Stomach (tissue), 9 donors: ENCODE results near the gene KRTAP5-9. TPM values are rescaled to one million over a fixed set of nuclear protein-coding genes. Genes with fewer than 3 reads are reported as not detected.

ENCODE experiments used
- DNase-seq, 2 donors: peaks; one replicate each; pipeline versions ENCODE4 v3.0.0 to v3.0.0-alpha.2; 2013 to 2019
- H3K27ac ChIP-seq, 5 donors: fragments of 200-600 bp in 4 of 5; sonication (generic) in 4 of 5; one replicate each; pipeline ENCODE4 v1.5.1; 2013 to 2019; ENCODE audit warnings: mild to moderate bottlenecking in 1 of 5, moderate library complexity in 1 of 5
- H3K27me3 ChIP-seq, 3 donors: fragments of 200-600 bp; sonication (generic); one replicate each; pipeline ENCODE4 v1.5.1; 2017 to 2019; ENCODE audit warnings: mixed run types in 1 of 3
- H3K36me3 ChIP-seq, 4 donors: fragments of 200-600 bp; sonication (generic); 1 replicate in 3 of 4; 2 replicates in 1 of 4; pipeline ENCODE4 v1.5.1; 2016 to 2019
- H3K4me1 ChIP-seq, 4 donors: fragments of 200-600 bp; sonication (generic); one replicate each; pipeline ENCODE4 v1.5.1; 2016 to 2019
- H3K4me3 ChIP-seq, 4 donors: fragments of 200-600 bp; sonication (generic) in 3 of 4; one replicate each; pipeline ENCODE4 v1.5.1; 2016 to 2019; ENCODE audit warnings: mild to moderate bottlenecking in 1 of 4
- H3K9me3 ChIP-seq, 4 donors: fragments of 200-600 bp; sonication (generic); one replicate each; pipeline ENCODE4 v1.5.1; 2016 to 2019
- CTCF ChIP-seq, 7 experiments: fragments of 450-650 bp in 4 of 7; fragments of 200-600 bp in 3 of 7; sonication (generic) in 3 of 7; IDR thresholded peaks; one replicate each; pipeline ENCODE4 v1.5.1; 2016 to 2019; ENCODE audit warnings: antibody characterized with exemption in 7 of 7, control low read depth in 2 of 7, mild to moderate bottlenecking in 1 of 7
- EP300 ChIP-seq: sonication (generic); formaldehyde crosslinking; IDR thresholded peaks from one replicate; pipeline ENCODE4 v1.6.1; 2017; ENCODE audit warnings: antibody characterized with exemption
- POLR2A ChIP-seq, 4 donors: fragments of 450-650 bp; IDR thresholded peaks; one replicate each; pipeline ENCODE4 v1.6.1; 2016; ENCODE audit warnings: antibody characterized with exemption in 4 of 4, control low read depth in 2 of 4, mild to moderate bottlenecking in 1 of 4, moderate library complexity in 1 of 4
- POLR2AphosphoS5 ChIP-seq, 3 donors: sonication (generic); formaldehyde crosslinking; IDR thresholded peaks; one replicate each; pipeline ENCODE4 v1.6.1; 2016; ENCODE audit warnings: antibody characterized with exemption in 3 of 3
- WGBS, 5 donors: extraction: QIAGEN DNeasy Blood & Tissue Kit in 3 of 5; methylation state at CpG; one replicate each; pipeline versions ENCODE4 v1.1.5 to v1.1.7; 2013 to 2018; 5-methylcytosine and 5-hydroxymethylcytosine counted together
- intact Hi-C: fragments of 100-400 bp; cut with DNase I; formaldehyde crosslinking; loops from one replicate; pipeline ENCODE4 v1.15.1; 2023; ENCODE audit warnings: low total_unique reads
- polyA plus RNA-seq, 3 donors: library from polyadenylated mRNA; stranded (reverse); fragments of 200-250 nt; gene quantifications; one replicate each; pipeline ENCODE4 v1.2.3, GENCODE V29; 2013
- total RNA-seq, 5 donors: library from RNA; depleted of rRNA; stranded (reverse); fragments of >200 nt; gene quantifications; one replicate each; pipeline versions ENCODE4 v1.1.0 to v1.2.3, GENCODE V29; 2014 to 2016
- donor health status: healthy with polysubstance abuse.
- donor health status: Bipolar disorder and iron deficiency.
- donor health status: healthy.

KRTAP5-9 gene
- total and polyA plus RNA-seq, 8 donors = 0.55 TPM; not detected in 7

DNA sequence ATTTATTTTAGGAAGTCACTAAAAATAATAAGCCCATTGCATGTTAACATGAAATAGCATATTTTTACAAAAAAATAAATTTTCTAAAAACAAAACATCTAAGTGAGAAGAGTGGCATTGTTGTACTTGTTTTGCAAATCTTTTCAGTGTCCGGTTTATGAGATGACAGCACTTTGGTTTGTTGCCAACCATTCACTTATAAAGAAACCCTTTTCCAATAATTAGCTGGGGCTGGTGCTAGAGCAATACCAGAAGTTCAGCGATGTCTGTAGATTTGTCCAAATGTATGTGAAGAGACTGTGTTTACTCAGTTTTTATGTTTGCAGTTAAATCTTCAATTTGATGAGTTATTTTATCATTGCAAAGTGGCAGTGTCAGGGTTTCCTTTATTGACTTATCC is 43.2 kb upstream of the KRTAP5-9 start:
- peak in 1 of 2 donors; percentile 28 for DNase-seq
- no peak overlapping the region for H3K4me3 ChIP-seq
- H3K4me1 ChIP-seq = peaks cover 0 to 4% (median 0%) of the 10 kb centered on the region in 4 donors
- H3K27me3 ChIP-seq = no peaks in the 10 kb centered on the region
- TF ChIP-seq POLR2A (IDR thresholded peaks at IDR 0.05) (no peak), POLR2AphosphoS5 (IDR thresholded peaks at IDR 0.05) (no peak), CTCF (IDR thresholded peaks at IDR 0.05) (no peak), EP300 (no peak)
- H3K36me3 ChIP-seq = peaks cover 10 to 72% (median 63%) of the 10 kb centered on the region in 4 donors
- WGBS, 5 donors = 69 to 79% (median 75%) methylated on average over 2 of the region's 2 CpGs
- H3K27ac ChIP-seq = no peak overlapping the region
- intact Hi-C loops = no loop called here
- peaks cover 4 to 29% (median 6%) of the 10 kb centered on the region in 4 donors for H3K9me3 ChIP-seq

GRCh38 chr11:71505781-71506180 is 42.4 kb upstream of the KRTAP5-9 start:
- 87 to 95% (median 90%) methylated on average over 9 of the region's 9 CpGs for WGBS, 5 donors
- Histone ChIP-seq H3K27me3 (no peaks in the 10 kb centered on the region), H3K4me3 (no peak overlapping the region), H3K4me1 (no peaks in the 10 kb centered on the region), H3K27ac (no peak overlapping the region), H3K36me3 (peaks cover 7 to 64% (median 55%) of the 10 kb centered on the region in 4 donors), H3K9me3 (peaks cover 4 to 37% (median 12%) of the 10 kb centered on the region in 4 donors)
- no peak for DNase-seq
- TF ChIP-seq POLR2A (IDR thresholded peaks at IDR 0.05) (no peak), CTCF (IDR thresholded peaks at IDR 0.05) (no peak), POLR2AphosphoS5 (IDR thresholded peaks at IDR 0.05) (no peak), EP300 (no peak)
- intact Hi-C loops = no loop called here

GRCh38 chr11:71507102-71507501 is 41.1 kb upstream of the KRTAP5-9 start:
- peaks cover 4 to 49% (median 18%) of the 10 kb centered on the region in 4 donors for H3K9me3 ChIP-seq
- no peaks in the 10 kb centered on the region for H3K4me1 ChIP-seq
- no peak for TF ChIP-seq EP300
- no peak for TF ChIP-seq POLR2A (IDR thresholded peaks at IDR 0.05)
- H3K36me3 ChIP-seq = peaks cover 0 to 51% (median 42%) of the 10 kb centered on the region in 4 donors
- no peak overlapping the region for H3K4me3 ChIP-seq
- DNase-seq = no peak
- 91 to 96% (median 95%) methylated on average over 5 of the region's 5 CpGs for WGBS, 5 donors
- intact Hi-C loops = no loop called here
- H3K27me3 ChIP-seq = no peaks in the 10 kb centered on the region
- no peak overlapping the region for H3K27ac ChIP-seq

DNA sequence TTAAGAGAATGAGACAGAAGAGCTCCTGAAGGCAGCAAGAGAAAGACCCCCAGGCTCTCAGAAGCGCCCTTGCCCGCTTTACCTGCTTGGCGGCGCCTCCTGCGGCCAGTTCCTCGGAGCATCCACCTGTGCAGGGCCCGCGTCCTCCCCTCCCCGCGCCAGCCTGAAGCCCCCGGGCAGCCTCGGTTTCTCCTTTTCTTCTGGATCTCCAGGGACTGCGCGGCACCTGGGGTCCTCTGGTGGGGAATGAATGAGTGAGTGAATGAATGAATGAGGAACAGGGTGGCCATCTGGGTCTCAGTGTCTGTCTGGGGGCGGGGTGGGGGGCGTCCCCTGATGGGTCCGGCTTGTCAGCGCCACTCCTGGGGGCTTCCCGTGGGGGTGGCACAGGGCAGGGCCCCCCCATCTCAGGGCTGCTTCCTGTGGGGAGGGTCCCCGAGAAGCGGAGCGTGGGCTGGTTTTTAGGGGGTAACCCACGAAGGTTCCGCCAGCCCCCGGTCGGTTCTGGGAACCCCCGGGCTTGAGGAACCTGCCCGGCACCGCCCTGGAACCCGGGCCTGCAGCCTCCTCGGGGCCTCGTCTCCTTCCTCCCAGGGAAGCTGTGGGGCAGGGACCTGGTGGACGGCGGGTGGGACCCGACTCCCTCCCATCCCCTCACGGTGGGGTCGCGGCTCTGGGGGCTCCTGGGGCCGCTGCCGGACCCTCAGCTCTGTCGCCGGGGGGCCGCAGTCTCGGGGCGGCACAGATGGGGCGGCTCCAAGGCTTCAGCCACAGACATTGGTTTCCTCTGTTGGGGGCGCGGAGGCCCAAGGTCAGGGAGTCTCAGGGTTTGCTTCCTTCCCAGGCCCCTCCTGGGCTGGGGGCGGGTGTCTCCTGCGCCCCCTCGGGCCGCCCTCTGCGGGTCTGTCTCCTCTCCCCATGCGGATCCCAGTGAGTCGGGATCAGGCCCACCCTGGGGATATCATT is 29.4 kb upstream of the KRTAP5-9 start:
- peak in 1 of 2 donors; percentile 20 for DNase-seq
- no peaks in the 10 kb centered on the region for H3K9me3 ChIP-seq
- H3K4me1 ChIP-seq = no peaks in the 10 kb centered on the region
- intact Hi-C loops = no loop called here
- no peak overlapping the region for H3K4me3 ChIP-seq
- H3K27ac ChIP-seq = no peak overlapping the region
- TF ChIP-seq POLR2A (IDR thresholded peaks at IDR 0.05) = no peak
- TF ChIP-seq EP300 = no peak
- TF ChIP-seq CTCF (IDR thresholded peaks at IDR 0.05) = no peak
- no peaks in the 10 kb centered on the region for H3K36me3 ChIP-seq
- WGBS, 5 donors = 93 to 95% (median 93%) methylated on average over 35 to 55 of the region's 55 CpGs
- no peaks in the 10 kb centered on the region for H3K27me3 ChIP-seq
